Esophagus squamous epithelium (tissue), 5 donors: ENCODE measurements around the gene PCK1. TPM values are rescaled to one million over a fixed set of nuclear protein-coding genes. Genes with fewer than 3 reads are reported as not detected.

Experiments used
- DNase-seq: peaks from one replicate; lab custom pipeline; 2025; lab: John Stamatoyannopoulos, UW
- H3K27ac ChIP-seq, 4 donors: fragments of 200-600 bp; sonication (generic); one replicate each; pipeline ENCODE4 v1.5.1; 2016 to 2019; ENCODE audit warnings: mild to moderate bottlenecking in 1 of 4
- H3K27me3 ChIP-seq, 4 donors: fragments of 200-600 bp; sonication (generic); 1 replicate in 3 of 4; 2 replicates in 1 of 4; pipeline versions ENCODE4 v1.5.1 to v1.6.0; 2017 to 2021; ENCODE audit warnings: antibody characterized with exemption in 1 of 4
- H3K36me3 ChIP-seq, 3 donors: fragments of 200-600 bp; sonication (generic); one replicate each; pipeline ENCODE4 v1.5.1; 2016 to 2019
- H3K4me1 ChIP-seq, 3 donors: fragments of 200-600 bp; sonication (generic); one replicate each; pipeline ENCODE4 v1.5.1; 2017 to 2019
- H3K4me3 ChIP-seq, 4 donors: fragments of 200-600 bp; sonication (generic); 1 replicate in 3 of 4; 2 replicates in 1 of 4; pipeline ENCODE4 v1.5.1; 2016 to 2019; ENCODE audit warnings: mild to moderate bottlenecking in 2 of 4, moderate library complexity in 1 of 4
- H3K9me3 ChIP-seq, 3 donors: fragments of 200-600 bp; sonication (generic); one replicate each; pipeline ENCODE4 v1.5.1; 2016 to 2019
- POLR2A ChIP-seq, 4 donors: fragments of 450-650 bp; IDR thresholded peaks; one replicate each; pipeline ENCODE4 v1.6.1; 2017; ENCODE audit warnings: antibody characterized with exemption in 4 of 4, mild to moderate bottlenecking in 4 of 4, moderate library complexity in 3 of 4
- WGBS, 2 donors: methylation state at CpG; one replicate each; pipeline ENCODE4 v1.1.5; 2018; 5-methylcytosine and 5-hydroxymethylcytosine counted together
- intact Hi-C: fragments of 100-400 bp; cut with DNase I; formaldehyde crosslinking; loops from one replicate; pipeline ENCODE4 v1.15.0; 2022
- total RNA-seq, 4 donors: library from RNA; depleted of rRNA; stranded (reverse); fragments of >200 nt; gene quantifications; one replicate each; pipeline ENCODE4 v1.1.0, GENCODE V29; 2016
- TF ChIP-seq, protein P1 (sequence below), 6 experiments: fragments of 450-650 bp in 4 of 6; fragments of 200-600 bp in 2 of 6; sonication (generic) in 2 of 6; IDR thresholded peaks; one replicate each; pipeline ENCODE4 v1.5.1; 2016 to 2019; ENCODE audit warnings: antibody characterized with exemption in 6 of 6, mild to moderate bottlenecking in 4 of 6, moderate library complexity in 4 of 6
- donor health status: DM: yes; HTN: yes; CAD: no.

The PCK1 gene
- total RNA-seq, 4 donors from 2014 or later = 0.38 to 1.4 (median 0.65) TPM

DNA sequence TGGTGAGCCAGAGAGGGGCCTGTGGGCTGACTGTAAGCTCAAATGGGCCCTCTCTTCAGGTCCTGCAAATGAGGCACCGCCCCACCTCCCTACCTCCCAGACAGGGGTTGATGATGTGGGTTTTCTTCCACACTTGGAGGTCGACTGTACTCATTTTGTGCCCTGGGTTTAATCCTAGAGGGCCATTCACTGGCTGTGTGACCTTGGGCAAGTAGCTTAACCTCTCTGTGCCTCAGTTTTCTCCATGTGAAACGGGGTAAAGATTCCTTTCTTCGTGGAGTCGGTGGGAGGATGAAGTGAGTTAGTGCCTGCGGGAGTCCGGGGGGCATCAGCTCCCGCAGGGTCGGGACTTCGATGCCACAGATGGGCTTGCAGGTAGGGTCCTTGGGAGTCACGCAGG is 35.4 kb downstream of the PCK1 start:
- Histone ChIP-seq H3K4me1 (peaks cover 5 to 27% (median 9%) of the 10 kb centered on the region in 3 donors), H3K4me3 (no peak overlapping the region), H3K27ac (no peak overlapping the region), H3K27me3 (peaks cover 0 to 11% (median 0%) of the 10 kb centered on the region in 4 donors), H3K36me3 (no peaks in the 10 kb centered on the region), H3K9me3 (no peaks in the 10 kb centered on the region)
- intact Hi-C loops = loop anchor here (2.0 kb wide), 1 partner anchor 612 kb away; no protein-coding TSS in a partner anchor
- DNase-seq = no peak
- 70 to 74% methylated on average over 8 to 10 of the region's 11 CpGs for WGBS, 2 donors
- TF ChIP-seq, protein P1, sequence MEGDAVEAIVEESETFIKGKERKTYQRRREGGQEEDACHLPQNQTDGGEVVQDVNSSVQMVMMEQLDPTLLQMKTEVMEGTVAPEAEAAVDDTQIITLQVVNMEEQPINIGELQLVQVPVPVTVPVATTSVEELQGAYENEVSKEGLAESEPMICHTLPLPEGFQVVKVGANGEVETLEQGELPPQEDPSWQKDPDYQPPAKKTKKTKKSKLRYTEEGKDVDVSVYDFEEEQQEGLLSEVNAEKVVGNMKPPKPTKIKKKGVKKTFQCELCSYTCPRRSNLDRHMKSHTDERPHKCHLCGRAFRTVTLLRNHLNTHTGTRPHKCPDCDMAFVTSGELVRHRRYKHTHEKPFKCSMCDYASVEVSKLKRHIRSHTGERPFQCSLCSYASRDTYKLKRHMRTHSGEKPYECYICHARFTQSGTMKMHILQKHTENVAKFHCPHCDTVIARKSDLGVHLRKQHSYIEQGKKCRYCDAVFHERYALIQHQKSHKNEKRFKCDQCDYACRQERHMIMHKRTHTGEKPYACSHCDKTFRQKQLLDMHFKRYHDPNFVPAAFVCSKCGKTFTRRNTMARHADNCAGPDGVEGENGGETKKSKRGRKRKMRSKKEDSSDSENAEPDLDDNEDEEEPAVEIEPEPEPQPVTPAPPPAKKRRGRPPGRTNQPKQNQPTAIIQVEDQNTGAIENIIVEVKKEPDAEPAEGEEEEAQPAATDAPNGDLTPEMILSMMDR (IDR thresholded peaks at IDR 0.05) = no peak
- no peak for TF ChIP-seq POLR2A (IDR thresholded peaks at IDR 0.05)

DNA sequence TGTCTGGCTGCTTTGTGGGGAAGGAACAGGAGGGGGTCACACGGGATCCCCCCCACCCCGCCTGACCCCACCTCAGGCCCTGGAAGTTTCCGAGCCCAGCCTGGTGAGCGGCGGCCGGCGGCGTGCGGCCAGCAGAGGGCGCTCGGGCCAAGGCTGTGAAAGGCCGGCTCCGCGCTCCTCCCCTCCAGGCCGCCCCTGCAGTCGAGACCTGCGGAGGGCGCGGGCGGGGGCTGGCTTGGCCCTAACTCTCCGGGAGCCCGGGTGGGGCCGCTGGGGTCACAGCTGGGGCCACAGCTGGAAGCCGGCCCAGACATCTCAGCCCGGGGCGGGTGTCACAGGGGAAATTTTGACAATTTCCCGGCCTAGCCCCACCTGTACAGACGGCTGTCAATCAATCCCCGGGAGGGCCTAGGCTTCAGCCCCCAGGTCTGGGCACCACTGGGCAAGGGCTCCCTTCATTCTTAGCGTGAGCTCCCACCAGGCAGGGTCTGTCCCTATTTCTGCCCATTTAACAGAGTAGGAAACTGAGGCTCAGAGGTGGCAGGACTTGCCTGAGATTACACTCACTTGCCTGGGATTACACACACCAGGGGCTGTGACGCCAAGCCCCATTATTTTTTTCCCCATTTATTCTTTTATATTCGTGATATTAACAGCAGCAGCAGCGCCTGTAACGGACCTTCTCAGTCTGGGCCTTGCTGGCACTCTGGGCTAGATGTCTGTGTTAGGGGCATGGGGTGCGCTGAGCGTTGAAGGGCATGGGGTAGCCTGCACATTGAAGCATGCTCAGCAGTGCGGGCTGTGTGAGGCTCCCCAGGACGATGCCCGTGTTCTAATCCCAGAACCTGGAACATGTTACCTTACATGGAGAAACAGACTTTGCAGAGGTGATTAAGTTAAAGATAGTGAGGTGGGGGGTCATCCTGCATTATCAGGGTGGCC is 36.4 kb downstream of the PCK1 start:
- Histone ChIP-seq H3K36me3 (no peaks in the 10 kb centered on the region), H3K27ac (no peak overlapping the region), H3K4me1 (peaks cover 5 to 27% (median 9%) of the 10 kb centered on the region in 3 donors), H3K27me3 (peaks cover 0 to 11% (median 0%) of the 10 kb centered on the region in 4 donors), H3K4me3 (peak overlapping the region in 2 of 4 donors; percentile 21 to 43), H3K9me3 (no peaks in the 10 kb centered on the region)
- TF ChIP-seq POLR2A (IDR thresholded peaks at IDR 0.05) = no peak
- TF ChIP-seq, protein P1 (IDR thresholded peaks at IDR 0.05) = peak; percentile 92 to 98 (median 94)
- 51 to 88% methylated on average over 4 to 6 of the region's 39 CpGs for WGBS, 2 donors
- intact Hi-C loops = loop anchor here (2.0 kb wide), 1 partner anchor 612 kb away; no protein-coding TSS in a partner anchor
- peak; percentile 19 for DNase-seq

DNA sequence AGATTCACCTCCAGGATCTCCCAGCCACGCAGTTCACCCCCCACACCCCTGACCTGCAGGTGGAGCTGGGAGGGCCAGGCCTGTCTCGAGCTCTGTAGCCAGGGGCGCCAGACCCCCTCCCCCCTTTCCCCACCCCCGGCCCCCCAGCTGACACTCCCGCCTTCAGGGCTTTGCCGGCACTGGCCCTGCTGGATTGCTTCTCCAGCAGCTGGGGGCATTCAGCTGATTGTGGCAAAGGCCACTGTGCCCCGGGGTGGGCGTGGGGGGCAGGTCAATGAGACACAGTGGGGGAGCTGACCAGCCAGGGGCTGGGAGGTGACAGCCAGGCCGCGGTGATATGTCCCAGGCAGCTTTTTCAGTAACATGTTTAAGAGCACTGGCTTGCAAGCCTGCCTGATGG is 37.1 kb downstream of the PCK1 start:
- intact Hi-C loops = no loop called here
- Histone ChIP-seq H3K36me3 (no peaks in the 10 kb centered on the region), H3K4me1 (peaks cover 5 to 25% (median 9%) of the 10 kb centered on the region in 3 donors), H3K4me3 (no peak overlapping the region), H3K27ac (no peak overlapping the region), H3K27me3 (peaks cover 0 to 11% (median 0%) of the 10 kb centered on the region in 4 donors), H3K9me3 (no peaks in the 10 kb centered on the region)
- WGBS, 2 donors = 75 to 77% methylated on average over 4 to 6 of the region's 10 CpGs
- TF ChIP-seq, protein P1 (IDR thresholded peaks at IDR 0.05) = no peak
- no peak for DNase-seq

DNA sequence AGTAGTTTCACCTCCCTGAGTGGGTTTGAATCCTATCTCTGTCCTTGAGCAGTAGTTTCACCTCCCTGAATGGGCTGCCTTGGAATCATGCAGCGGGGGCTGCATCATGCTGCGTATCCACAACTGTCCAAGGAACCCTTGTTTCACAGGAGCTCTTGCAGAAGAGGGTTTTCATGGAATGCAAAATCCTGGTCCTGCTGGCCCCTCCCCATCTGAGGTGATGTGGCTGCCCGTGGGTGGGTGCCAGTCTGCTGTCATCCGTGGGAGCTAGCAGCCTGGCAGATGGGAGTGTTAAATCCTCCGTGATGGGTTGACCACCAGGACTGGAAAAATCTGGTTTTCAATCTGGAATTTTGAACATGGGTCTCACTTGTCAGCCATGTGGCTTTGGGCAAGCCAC is 37.6 kb downstream of the PCK1 start:
- intact Hi-C loops = no loop called here
- no peaks in the 10 kb centered on the region for H3K36me3 ChIP-seq
- TF ChIP-seq, protein P1 (IDR thresholded peaks at IDR 0.05) = no peak
- TF ChIP-seq POLR2A (IDR thresholded peaks at IDR 0.05) = no peak
- 100% methylated on average over 1 of the region's 5 CpGs; no CpG with 5 or more reads in 1 of the 2 donors for WGBS, 2 donors
- DNase-seq = no peak
- H3K9me3 ChIP-seq = no peaks in the 10 kb centered on the region
- no peak overlapping the region for H3K27ac ChIP-seq
- H3K4me1 ChIP-seq = peaks cover 2 to 21% (median 9%) of the 10 kb centered on the region in 3 donors
- H3K27me3 ChIP-seq = peaks cover 0 to 11% (median 0%) of the 10 kb centered on the region in 4 donors
- no peak overlapping the region for H3K4me3 ChIP-seq
